OCI-LY3 (cell line): ENCODE results near the gene MED20.

Experiments
- CTCF ChIP-seq: fragments of 200-600, 300-600 bp; sonication (generic); IDR thresholded peaks from 2 replicates; pipeline ENCODE4 v1.5.1; 2014; ENCODE audit warnings: antibody characterized with exemption, low read length, low read depth
- EZH2phosphoT487 ChIP-seq: fragments of 200-600 bp; shearing (Covaris generic); IDR thresholded peaks from 2 replicates; pipeline ENCODE4 v1.6.1; 2018; ENCODE audit warnings: antibody characterized with exemption, mixed run types, low read depth

DNA sequence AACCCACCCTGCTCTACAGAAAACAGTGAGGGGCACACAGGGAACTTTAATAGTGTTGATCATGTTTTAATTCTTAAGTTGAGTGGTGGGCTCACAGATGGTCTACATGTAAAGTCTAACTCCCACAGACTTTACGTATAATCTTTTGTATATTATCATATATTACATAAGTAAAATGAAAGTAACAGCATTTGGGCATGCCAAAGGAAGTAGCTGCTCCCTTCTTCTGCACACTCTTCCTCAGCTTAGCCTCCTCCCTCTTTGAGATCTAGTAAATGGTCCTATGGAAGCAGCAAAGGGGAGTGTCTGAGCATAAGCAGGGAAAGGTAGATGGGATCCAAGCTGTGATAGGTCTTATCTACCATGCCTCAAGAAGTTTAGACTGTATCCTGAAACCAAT lies 11.2 kb downstream of the MED20 start:
- TF ChIP-seq CTCF = no peak
- no peak for TF ChIP-seq EZH2phosphoT487
